NCI-H2107 treated with DMSO at 0.1 percent for 48 hours (cell line): ENCODE measurements around the gene SPATA32.

Experiments used
- DNase-seq: peaks from one replicate; lab custom pipeline; 2025; ENCODE audit not compliant: unreplicated experiment; lab: John Stamatoyannopoulos, UW

SPATA32 gene

DNA sequence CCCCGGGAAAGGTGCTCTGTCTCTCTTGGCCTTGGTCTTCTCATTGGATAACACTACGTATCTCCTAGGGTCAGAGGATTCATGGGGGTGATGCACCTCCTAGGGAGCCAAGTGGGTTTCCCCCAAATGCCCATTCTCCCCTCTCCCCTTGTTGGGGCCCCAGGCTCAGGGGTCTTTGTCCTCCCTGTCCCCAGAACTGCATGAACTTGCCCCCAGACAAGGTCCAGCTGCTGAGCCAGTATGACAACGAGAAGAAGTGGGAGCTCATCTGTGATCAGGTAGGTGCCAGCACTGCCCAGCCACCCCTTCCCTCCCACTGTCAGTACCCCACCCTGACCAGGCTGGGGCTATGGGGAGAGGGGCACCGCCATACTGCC, 31.5 kb downstream of the SPATA32 start:
- no peak for DNase-seq

DNA sequence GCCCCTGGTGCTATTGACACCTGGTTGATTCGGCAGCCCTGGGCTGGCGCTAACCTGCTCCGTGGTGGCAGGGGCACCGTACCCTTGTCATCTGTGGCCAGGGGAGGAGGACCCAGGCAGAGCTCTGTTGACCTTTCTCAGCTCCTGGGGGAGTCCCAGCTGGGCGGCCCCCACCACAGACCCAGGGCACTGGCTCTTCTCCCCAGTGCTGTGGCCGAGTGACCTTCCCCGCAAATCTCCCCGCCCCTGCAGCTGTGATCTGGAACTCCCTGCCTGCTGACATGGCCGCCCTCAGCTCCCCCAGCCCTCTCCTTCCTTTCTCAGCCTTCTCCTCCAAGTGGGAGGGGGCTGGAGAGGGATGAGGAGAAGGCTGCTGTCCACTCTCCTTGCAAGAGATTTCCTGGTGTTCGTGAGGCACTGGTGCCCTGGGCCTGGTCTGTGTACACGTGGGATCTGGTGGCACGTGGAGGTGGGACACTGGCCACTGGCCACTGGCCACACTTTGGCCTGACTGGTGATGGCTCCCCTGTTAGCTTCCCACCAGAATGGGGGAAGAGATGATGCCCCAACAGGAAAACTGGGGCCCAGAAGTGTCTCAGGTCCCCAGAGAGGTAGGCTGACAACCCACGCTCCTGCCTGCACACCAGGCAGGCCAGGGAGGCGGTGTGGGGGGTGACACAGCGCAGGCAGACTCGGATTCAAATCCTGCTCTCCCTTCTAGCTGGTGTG, 32.0 kb downstream of the SPATA32 start:
- no peak for DNase-seq

DNA sequence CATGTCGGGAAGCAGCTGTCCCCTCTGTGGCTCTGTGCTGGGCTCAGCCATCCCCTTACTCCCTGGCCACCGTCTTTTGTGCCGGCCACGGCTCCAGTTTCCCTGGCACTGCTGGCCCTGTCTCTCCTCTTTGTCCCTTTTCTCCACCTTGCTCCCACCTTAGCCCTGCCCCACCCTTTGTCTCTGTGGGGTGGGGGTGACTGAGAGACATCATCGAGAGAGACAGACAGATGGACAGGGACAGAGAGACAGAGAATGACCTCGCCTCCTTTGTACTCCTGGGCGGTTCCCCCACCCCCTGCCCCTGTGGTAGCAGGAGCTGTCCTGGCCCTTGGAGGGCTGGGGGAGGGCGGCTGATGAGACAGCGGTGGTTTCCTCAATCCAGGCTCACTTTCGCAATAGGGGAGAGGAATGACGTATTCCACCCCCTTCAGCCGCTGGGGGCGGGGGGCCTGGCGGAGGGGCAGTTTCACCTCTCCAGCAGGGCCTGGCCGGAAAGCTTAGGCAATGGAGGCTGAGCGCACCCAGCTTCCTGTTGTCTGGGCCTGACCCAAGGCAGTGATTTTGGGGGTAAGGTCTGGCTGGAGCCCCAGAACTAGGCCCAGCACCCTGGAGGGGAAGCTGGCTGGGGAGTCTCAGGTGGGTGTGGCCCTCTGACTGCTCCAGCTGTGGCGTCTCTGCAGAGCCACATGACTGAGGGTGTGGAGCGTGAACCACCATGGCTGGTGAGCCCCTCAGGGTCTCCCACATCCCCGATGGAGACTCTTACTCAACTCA, 32.9 kb downstream of the SPATA32 start:
- no peak for DNase-seq

DNA sequence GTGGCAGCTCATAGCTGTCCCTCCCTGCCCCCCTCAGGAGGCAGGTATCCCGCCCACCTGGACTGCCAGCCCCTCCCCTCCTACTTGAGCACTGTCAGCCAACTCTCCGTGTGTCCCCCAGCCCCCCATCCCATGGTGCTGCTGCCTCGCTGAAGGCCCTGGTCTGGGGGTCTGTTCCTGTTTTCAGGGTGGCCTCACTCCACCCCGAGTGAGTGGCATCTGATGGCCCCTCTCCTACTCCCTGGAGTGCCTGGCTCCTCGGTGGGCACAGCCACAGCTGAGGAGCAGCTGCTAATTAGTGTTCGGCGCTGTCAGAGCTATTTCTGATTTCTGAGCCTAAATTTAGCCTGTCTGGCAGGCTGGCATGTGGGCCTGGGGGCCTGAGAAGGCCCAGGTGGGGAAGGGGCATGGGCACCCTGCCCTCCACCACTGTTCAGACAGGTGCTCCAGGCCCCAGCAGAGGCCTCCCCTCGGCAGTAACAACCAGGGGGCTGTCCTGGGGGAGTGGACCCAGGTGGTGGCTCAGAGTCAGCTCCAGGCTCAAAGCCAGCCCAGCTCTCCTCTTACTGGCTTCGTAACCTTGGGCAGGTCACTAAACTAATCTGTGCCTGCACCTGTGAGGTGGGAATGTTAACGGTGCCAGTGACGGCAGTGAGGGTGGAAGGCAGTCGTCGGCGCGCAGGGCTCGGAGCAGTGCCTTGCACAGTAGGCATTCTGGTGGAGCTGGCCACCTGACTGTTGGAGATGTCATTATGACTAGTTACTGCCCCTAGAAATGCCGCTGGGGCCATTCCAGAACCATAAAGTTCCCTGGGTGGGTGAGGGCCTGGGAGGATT, 33.8 kb downstream of the SPATA32 start:
- no peak for DNase-seq

DNA sequence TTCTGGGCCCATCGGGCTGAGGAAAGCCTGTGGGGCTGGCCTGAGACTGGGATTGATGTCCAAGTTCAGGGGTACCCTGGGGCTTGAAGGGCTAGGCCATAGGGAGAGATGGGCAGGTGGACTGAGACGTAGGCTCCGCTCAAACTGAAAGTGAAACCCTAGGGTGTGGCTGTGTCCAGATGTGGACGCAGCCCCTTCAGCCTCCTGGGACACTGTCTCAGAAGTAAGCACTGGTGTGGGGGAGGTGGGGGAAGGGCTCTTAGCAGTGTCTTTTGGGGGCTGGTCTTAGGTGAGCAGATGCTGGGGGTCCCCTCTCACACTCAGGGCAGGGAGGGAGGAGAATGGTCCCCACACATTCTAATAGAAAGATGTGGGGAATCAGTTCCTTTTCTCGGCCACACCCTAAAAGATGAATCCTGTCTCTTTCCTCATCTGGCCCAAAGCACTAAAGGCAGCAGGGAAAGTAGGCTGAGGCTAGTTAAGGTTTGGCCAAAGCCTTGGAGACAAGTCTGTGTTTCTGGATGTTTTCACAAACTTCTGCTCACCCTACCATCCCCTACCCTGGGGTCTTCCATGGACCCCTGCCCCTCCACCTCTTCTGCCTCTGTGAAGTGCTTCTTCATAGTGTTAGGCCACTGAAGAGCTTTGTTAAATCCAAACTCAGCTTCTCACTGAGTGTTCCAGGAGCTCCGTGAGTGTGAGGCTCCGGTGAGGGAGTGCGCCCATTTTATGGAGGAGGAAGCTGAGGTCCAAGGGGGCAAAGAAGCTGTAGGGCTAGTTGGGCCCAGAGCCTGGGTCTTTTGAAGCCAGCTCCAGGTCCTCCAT, 34.6 kb downstream of the SPATA32 start:
- no peak for DNase-seq

DNA sequence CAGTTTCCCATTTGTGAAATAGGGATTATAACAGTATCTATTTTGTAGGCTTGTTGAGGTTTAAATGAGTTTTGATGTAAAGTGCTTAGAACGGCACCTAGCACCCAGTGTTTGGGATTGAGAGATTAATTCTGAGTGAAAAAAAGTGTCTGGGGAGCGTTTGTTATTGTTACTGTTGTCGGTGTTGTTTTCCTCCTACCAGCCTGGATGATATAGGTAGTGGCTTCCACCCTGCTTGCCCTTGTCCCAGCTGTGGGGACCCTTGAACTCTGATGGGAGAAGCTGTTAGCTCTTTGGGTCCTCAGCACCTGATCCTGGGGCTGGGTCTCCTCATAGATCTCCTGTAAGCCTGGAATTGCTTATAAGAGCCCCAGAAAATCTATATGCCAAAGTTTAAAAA, 35.3 kb downstream of the SPATA32 start:
- DNase-seq, result no peak

DNA sequence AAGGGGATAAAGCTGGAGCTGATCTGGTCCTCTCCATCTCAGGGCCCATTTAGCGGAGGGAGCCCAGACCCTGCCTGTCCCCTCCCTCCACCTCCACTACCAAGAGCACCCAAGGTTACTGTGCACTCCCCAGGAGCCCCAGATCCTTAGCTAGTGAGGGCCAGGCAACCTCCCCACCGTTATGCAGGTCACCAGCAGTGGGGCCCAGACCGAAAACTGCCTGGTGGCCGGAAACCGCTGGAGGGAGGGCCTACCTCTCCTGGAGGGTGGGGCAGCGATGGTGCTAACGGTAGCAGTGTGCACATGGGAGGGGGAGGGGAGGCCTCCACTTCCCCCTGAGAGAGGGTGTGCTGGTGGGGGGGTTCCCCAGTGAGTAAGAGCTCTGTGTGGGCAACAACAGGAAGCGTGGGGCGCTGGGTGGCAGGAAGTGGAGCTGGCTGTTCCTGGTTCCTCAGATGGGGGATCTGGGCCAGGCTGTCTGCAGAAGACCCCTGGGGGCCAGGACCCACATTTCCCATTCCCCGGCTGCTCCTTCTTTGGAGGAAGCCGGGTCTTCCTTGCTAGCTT, 35.8 kb downstream of the SPATA32 start:
- DNase-seq, result no peak

DNA sequence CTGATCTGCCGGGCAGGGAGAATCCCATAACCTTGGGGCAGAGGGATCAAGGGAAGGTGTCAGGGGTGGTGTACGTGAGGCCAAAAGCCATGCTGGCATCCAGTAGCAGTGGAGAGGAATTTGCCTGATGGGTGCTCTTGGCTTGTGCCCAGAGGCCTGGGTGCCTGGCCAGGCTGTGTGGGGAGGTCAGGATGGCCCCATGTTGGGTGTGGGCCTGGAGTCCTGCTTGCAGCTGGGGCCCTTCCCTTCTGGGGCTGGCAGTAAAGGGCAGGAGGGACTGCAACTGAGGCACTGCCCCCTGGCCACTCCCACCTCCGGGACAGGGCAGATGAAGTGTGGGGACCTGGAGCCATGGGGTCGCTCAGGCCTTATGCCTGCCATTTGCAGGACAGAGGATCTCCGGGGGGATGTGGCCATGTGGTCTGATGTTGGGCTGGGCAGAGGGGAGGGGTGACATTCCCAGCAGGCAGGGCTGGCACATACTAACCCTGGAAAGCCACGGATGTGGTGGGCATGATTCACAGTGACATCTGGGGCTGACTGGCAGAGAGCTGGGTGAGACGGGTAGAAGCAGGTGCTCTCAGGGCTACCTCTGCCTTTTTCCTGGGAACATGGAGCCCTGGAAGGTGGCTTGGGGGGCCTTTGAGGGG, 36.7 kb downstream of the SPATA32 start:
- no peak for DNase-seq

DNA sequence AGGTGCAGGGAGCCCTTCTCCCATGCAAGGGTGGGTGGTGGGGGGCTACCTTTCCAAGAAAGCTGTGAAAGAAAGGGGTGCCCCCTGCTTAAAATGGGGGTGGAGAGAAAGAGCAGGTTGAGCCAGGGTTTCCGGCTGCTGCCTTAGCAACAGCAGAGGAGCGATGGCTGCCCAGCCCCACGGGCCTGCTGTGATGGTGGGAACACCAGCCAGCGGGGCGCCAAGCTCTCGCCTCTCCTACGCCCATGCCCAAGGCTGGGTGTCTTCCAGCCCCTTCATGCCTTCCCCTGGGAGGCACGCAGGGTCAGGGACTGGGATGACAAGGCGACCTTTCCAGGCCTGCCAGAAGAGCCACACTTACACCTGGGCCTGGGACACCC, 37.2 kb downstream of the SPATA32 start:
- no peak for DNase-seq

DNA sequence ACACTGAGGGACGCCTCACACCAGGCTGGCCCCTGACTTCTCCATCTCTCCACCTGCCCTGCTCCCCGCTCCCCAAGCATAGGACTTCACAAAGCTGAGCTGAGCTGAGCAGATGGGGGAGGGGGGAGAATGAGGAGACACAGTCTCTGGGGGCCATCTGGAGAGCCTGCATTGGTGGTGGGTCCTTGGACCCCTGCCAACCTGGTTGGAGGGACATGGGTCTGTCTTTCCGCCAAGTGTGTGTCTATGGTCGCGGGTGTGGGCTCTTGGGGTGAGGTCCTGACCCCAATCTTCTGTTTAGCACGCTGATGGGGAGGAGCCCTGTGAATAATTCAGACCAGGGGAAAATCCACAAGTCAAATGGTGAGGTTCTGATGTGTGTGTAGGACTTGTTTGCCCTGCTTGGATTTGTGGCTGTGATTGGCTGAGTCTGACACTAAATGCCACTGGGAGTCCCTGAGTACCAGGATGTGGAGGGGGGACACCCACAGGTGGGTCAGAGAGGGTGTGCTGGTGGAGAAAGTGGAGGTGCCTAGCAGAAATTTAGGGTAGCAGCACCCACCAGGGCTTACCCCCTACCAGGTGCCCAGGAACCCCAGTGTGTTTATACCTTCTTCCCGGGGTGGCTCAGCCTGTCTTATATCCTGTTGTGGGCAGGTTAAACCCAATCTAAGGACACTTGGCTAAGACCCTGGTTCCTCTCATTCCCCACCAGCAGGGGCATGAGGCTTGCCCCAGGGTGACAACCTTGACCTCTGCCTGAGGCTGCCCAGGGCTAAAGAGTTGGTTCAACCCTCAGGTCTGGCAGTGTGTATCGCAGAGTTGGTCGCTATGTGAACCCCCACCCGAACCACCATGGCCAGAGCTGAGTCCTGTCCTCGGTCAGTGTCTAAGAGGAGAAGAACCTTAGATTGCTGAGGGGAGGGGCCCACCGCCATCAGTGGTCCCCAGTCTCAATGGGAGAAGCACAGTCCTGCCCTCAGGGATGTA, 38.1 kb downstream of the SPATA32 start:
- DNase-seq, result no peak

DNA sequence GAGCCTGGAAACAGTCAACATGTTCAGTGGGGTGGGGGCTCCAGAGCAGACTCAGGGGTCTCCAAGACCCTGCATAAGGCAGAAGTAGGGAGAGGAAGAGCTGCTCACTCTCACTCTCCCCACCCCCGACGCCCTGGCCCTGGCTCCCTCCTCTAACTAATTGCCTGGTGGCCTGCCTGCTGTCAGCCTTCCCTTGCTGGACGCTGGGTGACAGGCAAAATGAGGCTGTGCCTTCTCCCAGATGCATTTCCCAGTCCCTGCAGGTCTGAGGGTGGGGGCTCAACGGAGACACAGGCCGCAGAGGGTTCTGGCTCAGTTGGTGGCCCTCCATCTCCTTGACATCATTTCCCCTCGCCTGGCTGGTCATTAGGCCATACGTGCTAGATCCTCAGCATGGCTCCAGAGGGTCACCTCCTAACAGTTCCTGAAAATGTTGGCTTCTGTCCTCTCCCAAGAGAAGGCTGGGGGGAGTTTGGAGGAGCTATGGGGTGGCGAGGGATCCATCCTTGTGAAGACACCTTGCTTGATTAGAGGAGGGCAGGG, 38.8 kb downstream of the SPATA32 start:
- DNase-seq, result no peak

DNA sequence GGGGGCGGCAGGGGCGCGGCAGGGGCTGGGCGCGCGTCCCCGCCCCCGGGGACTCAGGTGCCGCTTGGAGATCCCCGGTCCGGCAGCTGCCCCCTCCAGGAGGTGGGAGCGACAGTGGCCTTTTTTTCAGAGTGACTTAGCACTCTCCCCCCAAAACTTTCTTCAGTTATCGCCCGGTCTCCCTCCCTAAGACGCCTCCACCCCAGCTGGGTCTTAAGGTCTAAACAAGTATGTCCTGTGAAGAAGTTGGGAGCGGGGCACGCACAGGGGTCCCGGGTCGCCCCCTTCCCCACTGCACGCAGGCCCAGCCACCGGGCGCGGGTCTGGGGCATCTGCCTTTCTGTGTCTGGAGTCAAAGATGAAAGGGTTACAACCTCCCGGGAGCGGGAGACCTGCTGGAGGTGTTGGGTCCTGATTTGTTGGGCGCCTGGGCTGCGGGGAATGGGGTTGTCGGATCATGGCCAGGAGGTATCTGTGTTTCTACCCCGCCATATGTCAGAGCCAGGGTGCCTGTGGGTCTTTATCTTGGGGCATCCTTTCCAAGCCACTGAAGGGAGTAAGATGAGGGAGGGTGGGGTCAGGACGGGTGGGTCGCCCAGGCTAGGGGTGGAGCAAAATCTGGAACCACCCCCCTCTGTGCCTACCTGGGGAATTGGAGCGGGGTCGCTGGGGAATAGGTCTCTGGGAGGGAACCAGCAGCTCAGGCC, 39.5 kb downstream of the SPATA32 start:
- no peak for DNase-seq

DNA sequence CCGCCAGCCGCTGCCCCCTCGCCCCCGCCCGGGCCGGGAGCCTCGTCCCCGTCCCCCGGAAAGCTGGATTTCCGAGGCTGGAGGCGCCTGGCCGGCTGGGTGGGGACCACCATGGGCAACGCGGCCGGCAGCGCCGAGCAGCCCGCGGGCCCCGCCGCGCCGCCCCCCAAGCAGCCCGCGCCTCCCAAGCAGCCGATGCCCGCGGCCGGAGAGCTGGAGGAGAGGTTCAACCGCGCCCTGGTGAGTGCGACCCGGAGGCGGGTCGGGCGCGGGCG, 39.9 kb downstream of the SPATA32 start:
- no peak for DNase-seq

DNA sequence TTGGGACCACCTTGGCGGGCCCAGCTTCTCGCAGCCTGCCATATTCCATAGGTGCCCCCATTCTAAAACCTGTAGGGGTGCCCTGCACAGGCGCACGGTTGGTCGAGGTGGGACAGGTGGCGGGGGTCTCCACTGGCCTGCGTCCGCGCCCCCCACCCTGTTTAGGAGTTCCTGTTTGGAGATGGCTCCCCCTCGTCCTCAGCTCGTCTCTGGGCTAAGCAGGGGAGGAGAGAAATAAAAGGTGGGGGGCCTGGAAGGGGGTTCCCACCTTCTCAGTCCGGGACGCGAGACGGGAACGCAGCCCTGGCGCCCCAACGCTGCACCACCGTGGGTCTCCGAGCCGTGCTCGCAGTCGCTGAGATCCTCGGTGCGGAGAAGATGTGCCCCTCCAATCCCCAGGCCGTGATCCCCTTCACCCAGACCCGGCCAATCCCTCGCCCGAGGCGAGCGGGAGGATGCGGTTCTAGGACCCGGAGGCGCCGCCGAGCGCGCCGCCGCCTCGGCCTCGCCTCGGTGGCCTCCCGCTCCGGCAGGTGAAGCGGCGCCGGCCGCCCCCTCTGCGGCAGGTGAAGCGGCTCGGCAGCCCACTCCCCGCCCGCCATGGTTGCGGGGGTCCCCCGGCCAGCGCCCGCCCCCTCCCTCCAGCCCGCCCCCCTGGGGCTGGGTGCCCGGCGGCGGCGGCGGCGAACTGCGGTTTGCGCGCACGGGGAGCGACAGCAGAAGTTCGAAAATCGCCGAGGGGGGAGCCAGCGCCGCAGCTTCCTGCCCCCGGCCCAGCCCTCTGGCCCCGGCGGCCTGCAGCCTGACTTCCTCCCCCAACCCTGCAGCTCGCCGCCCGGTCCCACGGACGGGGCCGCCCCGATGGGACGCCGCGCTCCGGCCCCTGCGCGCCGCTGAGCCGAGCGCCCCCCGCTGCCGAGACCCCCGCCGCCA, 40.5 kb downstream of the SPATA32 start, which contains the start of gene FMNL1:
FMNL1 (plus strand) TSS at position 805 of the 933 bp plus-strand sequence. CDS start 240 bp downstream, outside the sequence.
- no peak for DNase-seq

DNA sequence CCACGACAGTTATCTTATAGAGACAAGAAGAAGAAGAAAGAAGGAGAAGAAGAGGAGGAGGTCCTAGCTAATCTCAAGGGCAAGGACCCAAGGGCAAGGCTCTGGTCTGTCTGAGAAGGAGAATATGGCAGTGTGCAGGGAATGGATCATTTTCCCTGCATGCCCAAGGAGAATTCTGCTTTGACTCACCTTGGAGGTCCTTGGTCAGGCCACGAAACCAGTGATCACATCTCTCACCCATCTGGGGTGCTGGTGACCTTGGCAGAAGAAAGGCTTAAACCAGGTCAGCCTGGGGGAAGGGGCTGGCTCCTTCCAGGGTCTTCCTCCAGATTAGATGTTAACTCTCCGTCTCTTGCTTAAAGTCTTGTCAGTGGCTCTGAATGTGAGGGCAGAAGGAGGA, 41.8 kb downstream of the SPATA32 start:
- no peak for DNase-seq

DNA sequence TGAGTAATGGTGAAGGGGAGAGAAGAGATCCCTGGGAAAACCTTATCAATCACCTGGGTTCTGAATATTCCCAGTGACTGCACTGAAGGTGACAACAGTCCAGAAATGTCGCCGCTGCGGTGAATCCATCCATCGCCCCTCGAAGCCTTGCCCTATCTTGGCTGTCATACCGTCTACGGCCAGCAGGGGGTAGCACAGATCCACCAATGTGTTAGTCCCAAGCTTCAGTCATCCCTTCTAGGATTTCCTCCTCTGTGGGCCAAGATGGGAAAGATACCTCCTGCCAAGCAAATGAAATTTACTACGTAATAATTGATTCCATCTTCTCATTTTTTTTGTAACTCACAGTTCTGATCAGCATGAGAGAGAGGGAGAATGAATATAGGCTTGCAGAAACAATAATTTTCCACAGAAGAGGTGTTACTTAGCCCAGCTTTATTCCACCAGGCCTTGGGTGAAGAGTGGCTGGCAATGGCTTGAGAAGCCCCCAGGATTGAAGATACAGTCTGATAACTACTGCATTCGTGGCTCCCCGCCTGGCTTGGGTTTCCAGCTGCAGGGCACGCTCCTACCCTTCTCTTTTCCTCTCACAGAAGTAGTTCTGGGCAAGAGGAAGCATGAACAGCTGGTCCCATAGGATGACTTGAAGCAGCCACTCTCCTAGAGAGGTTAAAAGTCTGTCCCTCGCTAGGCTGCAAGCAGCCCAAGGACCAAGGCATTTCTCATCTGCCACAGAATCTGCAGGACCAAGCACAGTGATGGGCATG, 42.8 kb downstream of the SPATA32 start:
- peak; percentile 77 for DNase-seq
